ENCODE results near the gene LYAR.

DNA sequence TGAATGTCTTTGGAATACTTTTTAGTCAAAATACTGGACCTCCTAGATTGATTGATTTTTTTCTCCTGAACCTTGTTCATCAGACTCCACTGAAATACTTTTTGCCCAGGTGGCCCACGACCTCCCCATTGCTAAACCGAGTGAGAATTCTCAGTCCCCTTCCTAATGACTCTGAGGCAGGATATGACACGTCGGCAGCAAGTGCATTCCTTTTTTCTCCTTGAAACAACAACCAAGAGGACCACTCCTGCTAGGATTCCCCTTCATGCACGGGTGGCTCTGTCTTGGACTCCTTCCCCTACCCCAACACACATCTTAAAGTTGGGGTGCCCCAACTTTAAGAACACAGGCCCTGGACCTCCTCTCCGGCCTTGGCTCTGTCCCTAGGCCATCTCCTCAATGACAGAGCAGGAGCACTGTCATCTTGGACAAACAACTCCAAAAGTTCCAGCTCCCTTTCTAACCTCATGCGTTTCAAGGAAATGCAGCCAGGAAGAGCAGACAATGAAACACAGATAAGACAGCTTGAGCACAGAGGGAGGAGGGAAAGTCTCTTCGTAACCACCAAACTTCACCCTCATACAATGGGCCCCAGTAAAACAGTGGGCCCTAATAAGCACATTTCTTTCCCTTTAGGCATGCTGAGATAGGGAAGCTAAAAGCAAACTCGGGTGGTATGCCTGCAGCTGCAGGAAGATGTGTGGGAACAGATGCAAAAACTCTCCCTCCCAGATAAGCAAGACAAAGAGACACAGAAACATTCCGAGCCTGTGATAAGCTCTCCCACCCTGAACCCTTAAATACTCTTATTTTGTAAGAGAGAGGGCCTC lies 34.0 kb upstream of the LYAR start:
- TF ChIP-seq, protein P1, sequence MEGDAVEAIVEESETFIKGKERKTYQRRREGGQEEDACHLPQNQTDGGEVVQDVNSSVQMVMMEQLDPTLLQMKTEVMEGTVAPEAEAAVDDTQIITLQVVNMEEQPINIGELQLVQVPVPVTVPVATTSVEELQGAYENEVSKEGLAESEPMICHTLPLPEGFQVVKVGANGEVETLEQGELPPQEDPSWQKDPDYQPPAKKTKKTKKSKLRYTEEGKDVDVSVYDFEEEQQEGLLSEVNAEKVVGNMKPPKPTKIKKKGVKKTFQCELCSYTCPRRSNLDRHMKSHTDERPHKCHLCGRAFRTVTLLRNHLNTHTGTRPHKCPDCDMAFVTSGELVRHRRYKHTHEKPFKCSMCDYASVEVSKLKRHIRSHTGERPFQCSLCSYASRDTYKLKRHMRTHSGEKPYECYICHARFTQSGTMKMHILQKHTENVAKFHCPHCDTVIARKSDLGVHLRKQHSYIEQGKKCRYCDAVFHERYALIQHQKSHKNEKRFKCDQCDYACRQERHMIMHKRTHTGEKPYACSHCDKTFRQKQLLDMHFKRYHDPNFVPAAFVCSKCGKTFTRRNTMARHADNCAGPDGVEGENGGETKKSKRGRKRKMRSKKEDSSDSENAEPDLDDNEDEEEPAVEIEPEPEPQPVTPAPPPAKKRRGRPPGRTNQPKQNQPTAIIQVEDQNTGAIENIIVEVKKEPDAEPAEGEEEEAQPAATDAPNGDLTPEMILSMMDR (IDR thresholded peaks at IDR 0.05): no peak
- TF ChIP-seq POLR2A (IDR thresholded peaks at IDR 0.05): no peak

All from thyroid gland (tissue), 4 donors.